Fibroblast of lung (primary cell): ENCODE results near the gene SF3B5. TPM values are rescaled to one million over a fixed set of nuclear protein-coding genes. Genes with fewer than 3 reads are reported as not detected.

Experiments
- DNase-seq, 2 donors: peaks; one replicate each; pipeline versions ENCODE4 v3.0.0 to v3.0.0-alpha.2; 2010; ENCODE audit warnings: low read depth in 2 of 2
- H2AFZ ChIP-seq: 2 replicates; pipeline ENCODE4 v1.5.1; 2012; ENCODE audit warnings: low read length, control low read depth, inconsistent platforms
- H3K27ac ChIP-seq: 2 replicates; pipeline ENCODE4 v1.5.1; 2011; ENCODE audit warnings: low read length, control low read depth; ENCODE audit not compliant: insufficient read depth
- H3K27me3 ChIP-seq: 2 replicates; pipeline ENCODE4 v1.5.1; 2011; ENCODE audit warnings: mild to moderate bottlenecking, low read length; ENCODE audit not compliant: control insufficient read depth, insufficient read depth
- H3K36me3 ChIP-seq: 2 replicates; pipeline ENCODE4 v1.5.1; 2011; ENCODE audit warnings: low read length; ENCODE audit not compliant: control insufficient read depth, insufficient read depth
- H3K4me1 ChIP-seq: 2 replicates; pipeline ENCODE4 v1.5.1; 2011; ENCODE audit warnings: low read length; ENCODE audit not compliant: control insufficient read depth, insufficient read depth; ENCODE audit errors: extremely low read depth
- H3K4me2 ChIP-seq: 2 replicates; pipeline ENCODE4 v1.5.1; 2011; ENCODE audit warnings: low read length, control low read depth; ENCODE audit not compliant: insufficient read depth; ENCODE audit errors: extremely low read depth
- H3K4me3 ChIP-seq, 4 experiments: fragments of 200-600 bp in 1 of 4; sonication (generic) in 1 of 4; replicated peaks in 1 of 4; 2 replicates each; pipeline ENCODE4 v1.5.1; 2011 to 2016; ENCODE audit warnings: low read length in 4 of 4, low read depth in 3 of 4, mild to moderate bottlenecking in 3 of 4, control low read depth in 2 of 4, inconsistent platforms in 1 of 4, mixed read lengths in 1 of 4; ENCODE audit not compliant: insufficient read depth in 1 of 4; ENCODE audit errors: control extremely low read depth in 1 of 4
- H3K79me2 ChIP-seq: 2 replicates; pipeline ENCODE4 v1.5.1; 2012; ENCODE audit warnings: mild to moderate bottlenecking, low read length, inconsistent platforms; ENCODE audit not compliant: control insufficient read depth, insufficient read depth
- H3K9ac ChIP-seq: 2 replicates; pipeline ENCODE4 v1.5.1; 2011; ENCODE audit warnings: mild to moderate bottlenecking, low read length, control low read depth; ENCODE audit not compliant: insufficient read depth
- H3K9me3 ChIP-seq: 2 replicates; pipeline ENCODE4 v1.5.1; 2012; ENCODE audit warnings: low read depth, low read length; ENCODE audit not compliant: control insufficient read depth, insufficient read depth
- H4K20me1 ChIP-seq: 2 replicates; pipeline ENCODE4 v1.5.1; 2011; ENCODE audit warnings: low read length; ENCODE audit not compliant: control insufficient read depth, insufficient read depth; ENCODE audit errors: extremely low read depth
- CTCF ChIP-seq, 2 donors: IDR thresholded peaks in 1 of 2; conservative IDR thresholded peaks in 1 of 2; 1 replicate in 1 of 2; 2 replicates in 1 of 2; pipeline ENCODE4 v1.5.1; 2011 to 2012; ENCODE audit warnings: low read length in 2 of 2, control low read depth in 1 of 2, inconsistent platforms in 1 of 2, low read depth in 1 of 2, mild to moderate bottlenecking in 1 of 2
- EZH2 ChIP-seq: IDR thresholded peaks from 2 replicates; pipeline ENCODE4 v1.5.1; 2012; ENCODE audit warnings: low read length, control low read depth, mild to moderate bottlenecking; ENCODE audit errors: missing control alignments
- polyA plus RNA-seq, 2 donors: library from polyadenylated mRNA; depleted of rRNA in 1 of 2; stranded (reverse) in 1 of 2; unstranded in 1 of 2; fragments of >200 nt; gene quantifications; 2 replicates each; pipeline ENCODE4 v1.2.1, GENCODE V29; 2011 to 2012; ENCODE audit warnings: missing spikeins in 1 of 2
- total RNA-seq: library from RNA; depleted of rRNA; stranded (reverse); fragments of >200 nt; gene quantifications from 2 replicates; pipeline ENCODE4 v1.2.1, GENCODE V29; 2014

SF3B5 gene
- total and polyA plus RNA-seq, 2 donors (not counting 1 experiment from before 2014, with no cell fraction given): 75.1 to 148 TPM

GRCh38 chr6:144090384-144090783 is 5.0 kb downstream of the SF3B5 start:
- Histone ChIP-seq H3K4me1 (peaks cover 4% of the 10 kb centered on the region), H2AFZ (no peak overlapping the region), H3K36me3 (no peaks in the 10 kb centered on the region), H3K27me3 (no peaks in the 10 kb centered on the region), H3K79me2 (peaks cover 19% of the 10 kb centered on the region), H3K27ac (no peak overlapping the region), H3K9ac (no peak overlapping the region), H4K20me1 (no peaks in the 10 kb centered on the region), H3K4me3 (no peak overlapping the region), H3K9me3 (no peaks in the 10 kb centered on the region), H3K4me2 (no peak overlapping the region)
- no peak for DNase-seq
- TF ChIP-seq EZH2 (no peak), CTCF (conservative IDR thresholded peaks at IDR 0.05 in 1 of 2, IDR thresholded peaks at IDR 0.05 in 1 of 2; ENCODE audit: low read depth in 1 of 2, low read length in 2 of 2) (no peak)

- TF ChIP-seq EZH2 (no peak), CTCF (conservative IDR thresholded peaks at IDR 0.05 in 1 of 2, IDR thresholded peaks at IDR 0.05 in 1 of 2; ENCODE audit: low read depth in 1 of 2, low read length in 2 of 2) (no peak)
- H3K27me3 ChIP-seq: no peaks in the 10 kb centered on the region
- no peaks in the 10 kb centered on the region for H3K79me2 ChIP-seq
- H2AFZ ChIP-seq: no peak overlapping the region
- DNase-seq: no peak
- no peaks in the 10 kb centered on the region for H4K20me1 ChIP-seq
- no peak overlapping the region for H3K4me2 ChIP-seq
- H3K9me3 ChIP-seq: no peaks in the 10 kb centered on the region
- no peak overlapping the region for H3K4me3 ChIP-seq
- no peak overlapping the region for H3K27ac ChIP-seq
- H3K36me3 ChIP-seq: no peaks in the 10 kb centered on the region
- H3K4me1 ChIP-seq: no peaks in the 10 kb centered on the region
- H3K9ac ChIP-seq: no peak overlapping the region
Observed at GRCh38 chr6:144087789-144088426, 7.5 kb downstream of the SF3B5 start.

GRCh38 chr6:144086959-144087358 is 8.4 kb downstream of the SF3B5 start:
- Histone ChIP-seq H3K27me3 (no peaks in the 10 kb centered on the region), H3K9ac (no peak overlapping the region), H3K36me3 (no peaks in the 10 kb centered on the region), H2AFZ (no peak overlapping the region), H3K4me2 (no peak overlapping the region), H3K79me2 (no peaks in the 10 kb centered on the region), H3K4me1 (no peaks in the 10 kb centered on the region), H3K9me3 (no peaks in the 10 kb centered on the region), H3K27ac (no peak overlapping the region), H3K4me3 (no peak overlapping the region), H4K20me1 (no peaks in the 10 kb centered on the region)
- DNase-seq: no peak
- no peak for TF ChIP-seq EZH2
- no peak for TF ChIP-seq CTCF (conservative IDR thresholded peaks at IDR 0.05 in 1 of 2, IDR thresholded peaks at IDR 0.05 in 1 of 2; ENCODE audit: low read depth in 1 of 2, low read length in 2 of 2)
